PC-9 (cell line): ENCODE measurements around the gene SCP2. TPM values are rescaled to one million over a fixed set of nuclear protein-coding genes. Genes with fewer than 3 reads are reported as not detected.

Experiments used
- BruUV-seq: library from RNA; stranded (reverse); fragments of 400-500 nt; replicated peaks from 2 replicates; lab custom pipeline; 2021; lab: Mats Ljungman, UMichigan
- CTCF ChIA-PET: fragments of 300-600 bp; sonication (Branson Sonifier 250); formaldehyde crosslinking; loops from one replicate; lab custom pipeline; 2022; ENCODE audit warnings: antibody characterized with exemption; lab: Charles Lee
- POLR2A ChIA-PET: fragments of 300-600 bp; sonication (Branson Sonifier 250); formaldehyde crosslinking; loops from one replicate; lab custom pipeline; 2022; ENCODE audit warnings: antibody characterized with exemption; ENCODE audit not compliant: unreplicated experiment; lab: Charles Lee
- DNase-seq, 2 experiments: peaks; one replicate each; pipeline versions ENCODE4 v3.0.0 to v3.0.0-alpha.2; 2015 to 2022; ENCODE audit warnings: mixed read lengths in 1 of 2
- H2AFZ ChIP-seq: fragments of 200-600 bp; sonication (generic); 2 replicates; pipeline ENCODE4 v1.8.1; 2017; ENCODE audit warnings: antibody characterized with exemption
- H3F3A ChIP-seq: fragments of 200-600 bp; sonication (generic); 2 replicates; pipeline ENCODE4 v1.8.1; 2017; ENCODE audit warnings: antibody characterized with exemption, mild to moderate bottlenecking, low read depth; ENCODE audit not compliant: insufficient read depth
- H3K27ac ChIP-seq: fragments of 200-600 bp; sonication (generic); 2 replicates; pipeline ENCODE4 v1.6.1; 2016; ENCODE audit warnings: mixed run types
- H3K27me3 ChIP-seq: fragments of 200-600 bp; sonication (generic); 2 replicates; pipeline ENCODE4 v1.6.1; 2016; ENCODE audit warnings: low read depth, mixed run types; ENCODE audit not compliant: insufficient read depth
- H3K36me3 ChIP-seq: fragments of 200-600 bp; sonication (generic); 2 replicates; pipeline ENCODE4 v1.6.1; 2016; ENCODE audit warnings: low read depth, mixed run types
- H3K4me1 ChIP-seq: fragments of 200-600 bp; sonication (generic); replicated peaks from 2 replicates; pipeline ENCODE4 v1.6.1; 2016; ENCODE audit warnings: mixed run types; ENCODE audit not compliant: insufficient read depth
- H3K4me2 ChIP-seq: fragments of 200-600 bp; sonication (generic); 2 replicates; pipeline ENCODE4 v1.6.1; 2017; ENCODE audit warnings: mixed run types
- H3K4me3 ChIP-seq: fragments of 200-600 bp; sonication (generic); 2 replicates; pipeline ENCODE4 v1.6.1; 2016; ENCODE audit warnings: mixed run types
- H3K79me2 ChIP-seq: fragments of 200-600 bp; sonication (generic); 2 replicates; pipeline ENCODE4 v1.6.1; 2017; ENCODE audit warnings: low read depth, mixed run types
- H3K9me2 ChIP-seq: fragments of 200-600 bp; sonication (generic); 2 replicates; pipeline ENCODE4 v1.8.1; 2017; ENCODE audit warnings: mild to moderate bottlenecking; ENCODE audit not compliant: insufficient read depth
- H3K9me3 ChIP-seq: fragments of 200-600 bp; sonication (generic); 2 replicates; pipeline ENCODE4 v1.8.1; 2016; ENCODE audit warnings: low read depth; ENCODE audit not compliant: insufficient read depth
- H4K20me1 ChIP-seq: fragments of 200-600 bp; sonication (generic); 2 replicates; pipeline ENCODE4 v1.8.1; 2017; ENCODE audit not compliant: insufficient read depth
- EZH2 ChIP-seq: fragments of 200-600 bp; sonication (generic); IDR thresholded peaks from 2 replicates; pipeline ENCODE4 v1.8.0; 2017; ENCODE audit warnings: antibody characterized with exemption, low read depth
- intact Hi-C: fragments of 100-400 bp; cut with micrococcal nuclease; formaldehyde crosslinking; loops from one replicate; pipeline ENCODE4 v1.10.0; 2022; ENCODE audit not compliant: unreplicated experiment
- total RNA-seq: library from RNA; stranded (reverse); gene quantifications from 2 replicates; pipeline ENCODE4 v1.2.3, GENCODE V29; 2021
- TF ChIP-seq, protein P1 (sequence below): fragments of 200-600 bp; sonication (generic); conservative IDR thresholded peaks from 2 replicates; pipeline ENCODE4 v1.6.1; 2017; ENCODE audit warnings: mixed run types, antibody characterized with exemption, mild to moderate bottlenecking, moderate library complexity

SCP2 gene
- total RNA-seq, 1 experiment from 2014 or later: 87.8 TPM

- Histone ChIP-seq H2AFZ (no peak overlapping the region), H3K27me3 (no peaks in the 10 kb centered on the region), H3K9me3 (no peaks in the 10 kb centered on the region), H3K4me1 (no peaks in the 10 kb centered on the region), H3K9me2 (no peaks in the 10 kb centered on the region), H3K79me2 (no peaks in the 10 kb centered on the region), H3F3A (peaks cover 9% of the 10 kb centered on the region; the same call in 1 of the 2 replicates), H4K20me1 (no peaks in the 10 kb centered on the region), H3K36me3 (no peaks in the 10 kb centered on the region), H3K27ac (no peak overlapping the region), H3K4me3 (no peak overlapping the region), H3K4me2 (no peak overlapping the region)
- DNase-seq: no peak
- intact Hi-C loops: no loop called here
- ChIA-PET CTCF (no interaction called here), POLR2A (no interaction called here)
- BruUV-seq: no TSS peak
- TF ChIP-seq EZH2: no peak
- TF ChIP-seq, protein P1, sequence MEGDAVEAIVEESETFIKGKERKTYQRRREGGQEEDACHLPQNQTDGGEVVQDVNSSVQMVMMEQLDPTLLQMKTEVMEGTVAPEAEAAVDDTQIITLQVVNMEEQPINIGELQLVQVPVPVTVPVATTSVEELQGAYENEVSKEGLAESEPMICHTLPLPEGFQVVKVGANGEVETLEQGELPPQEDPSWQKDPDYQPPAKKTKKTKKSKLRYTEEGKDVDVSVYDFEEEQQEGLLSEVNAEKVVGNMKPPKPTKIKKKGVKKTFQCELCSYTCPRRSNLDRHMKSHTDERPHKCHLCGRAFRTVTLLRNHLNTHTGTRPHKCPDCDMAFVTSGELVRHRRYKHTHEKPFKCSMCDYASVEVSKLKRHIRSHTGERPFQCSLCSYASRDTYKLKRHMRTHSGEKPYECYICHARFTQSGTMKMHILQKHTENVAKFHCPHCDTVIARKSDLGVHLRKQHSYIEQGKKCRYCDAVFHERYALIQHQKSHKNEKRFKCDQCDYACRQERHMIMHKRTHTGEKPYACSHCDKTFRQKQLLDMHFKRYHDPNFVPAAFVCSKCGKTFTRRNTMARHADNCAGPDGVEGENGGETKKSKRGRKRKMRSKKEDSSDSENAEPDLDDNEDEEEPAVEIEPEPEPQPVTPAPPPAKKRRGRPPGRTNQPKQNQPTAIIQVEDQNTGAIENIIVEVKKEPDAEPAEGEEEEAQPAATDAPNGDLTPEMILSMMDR: no peak
Measured at GRCh38 chr1:52915211-52915854, 11.7 kb upstream of the SCP2 start.

DNA sequence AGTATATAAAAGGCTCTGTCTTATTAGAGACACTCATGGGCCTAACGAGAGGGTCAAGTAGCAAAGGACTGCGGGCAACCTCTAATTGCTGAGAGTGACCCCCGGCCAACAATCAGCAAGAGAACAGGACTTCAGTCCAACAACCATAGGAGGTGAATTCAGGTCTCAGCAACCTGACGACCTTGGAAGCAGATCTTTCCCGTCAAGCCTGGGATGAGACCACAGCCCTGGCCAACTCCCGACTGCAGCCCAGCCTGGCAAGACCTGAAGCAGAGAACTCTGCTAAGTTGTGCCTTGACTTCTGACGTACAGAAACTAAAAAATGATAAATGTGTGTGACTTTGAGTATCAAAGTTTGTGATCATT, 11.2 kb upstream of the SCP2 start:
- no peaks in the 10 kb centered on the region for H3K27me3 ChIP-seq
- H3K27ac ChIP-seq: no peak overlapping the region
- CTCF ChIA-PET: no interaction called here
- intact Hi-C loops: no loop called here
- H3F3A ChIP-seq: peaks cover 9% of the 10 kb centered on the region; the same call in 1 of the 2 replicates
- H3K4me1 ChIP-seq: no peaks in the 10 kb centered on the region
- no peaks in the 10 kb centered on the region for H3K9me2 ChIP-seq
- TF ChIP-seq, protein P1: no peak
- TF ChIP-seq EZH2: no peak
- H3K36me3 ChIP-seq: no peaks in the 10 kb centered on the region
- no peak overlapping the region for H2AFZ ChIP-seq
- DNase-seq: no peak
- BruUV-seq: no TSS peak
- H4K20me1 ChIP-seq: no peaks in the 10 kb centered on the region
- no peaks in the 10 kb centered on the region for H3K79me2 ChIP-seq
- no peak overlapping the region for H3K4me2 ChIP-seq
- no peak overlapping the region for H3K4me3 ChIP-seq
- POLR2A ChIA-PET: no interaction called here
- no peaks in the 10 kb centered on the region for H3K9me3 ChIP-seq

- POLR2A ChIA-PET: no interaction called here
- Histone ChIP-seq H3K9me2 (no peaks in the 10 kb centered on the region), H3K4me2 (no peak overlapping the region), H3K4me1 (no peaks in the 10 kb centered on the region), H3K4me3 (no peak overlapping the region), H3F3A (peaks cover 9% of the 10 kb centered on the region; the same call in 1 of the 2 replicates), H4K20me1 (no peaks in the 10 kb centered on the region), H2AFZ (no peak overlapping the region), H3K36me3 (no peaks in the 10 kb centered on the region), H3K79me2 (no peaks in the 10 kb centered on the region), H3K9me3 (no peaks in the 10 kb centered on the region), H3K27me3 (no peaks in the 10 kb centered on the region), H3K27ac (no peak overlapping the region)
- CTCF ChIA-PET: no interaction called here
- TF ChIP-seq EZH2: no peak
- DNase-seq: no peak
- intact Hi-C loops: no loop called here
- no TSS peak for BruUV-seq
Measured at GRCh38 chr1:52916241-52916975, 10.7 kb upstream of the SCP2 start.
